C4-2B (cell line): ENCODE results near the gene RB1.

Experiments used
- CTCF ChIP-seq: fragments of 450-650 bp; conservative IDR thresholded peaks from 2 replicates; pipeline ENCODE4 v1.5.1; 2017; ENCODE audit warnings: mild to moderate bottlenecking
- ZFX ChIP-seq: fragments of 450-650 bp; IDR thresholded peaks from 2 replicates; pipeline ENCODE4 v1.6.1; 2017

GRCh38 chr13:48294653-48295052 lies 8.9 kb upstream of the RB1 start:
- no peak for TF ChIP-seq CTCF
- TF ChIP-seq ZFX: no peak
